ENCODE results near the gene KIFC1.
A peak's percentile ranks its signal among the peaks of the same experiment; 100 is the strongest.

Gene KIFC1

GRCh38 chr6:33418690-33419291, 27.2 kb downstream of the KIFC1 start:
- TF ChIP-seq CTCF (conservative IDR thresholded peaks at IDR 0.05) (peak; percentile 35), ZFX (IDR thresholded peaks at IDR 0.05) (no peak)

GRCh38 chr6:33419580-33420490, 28.2 kb downstream of the KIFC1 start, which contains the start of gene SYNGAP1:
Gene SYNGAP1, plus strand, starts transcription at chr6:33420065. Its CDS starts 200 bp downstream, at chr6:33420265.
- H3K27ac ChIP-seq = peak within 1 kb of the TSS; percentile 78
- TF ChIP-seq ZFX (IDR thresholded peaks at IDR 0.05) (no peak), CTCF (conservative IDR thresholded peaks at IDR 0.05) (no peak)

More at GRCh38 chr6:33418690-33419291, 27.2 kb downstream of the KIFC1 start:
- peak overlapping the region; percentile 78 for H3K27ac ChIP-seq

GRCh38 chr6:33420491-33421343, 29.1 kb downstream of the KIFC1 start:
- H3K27ac ChIP-seq = no peak overlapping the region
- TF ChIP-seq CTCF (conservative IDR thresholded peaks at IDR 0.05) = no peak
- no peak for TF ChIP-seq ZFX (IDR thresholded peaks at IDR 0.05)

- H3K27ac ChIP-seq = no peak overlapping the region
- TF ChIP-seq CTCF (conservative IDR thresholded peaks at IDR 0.05) = no peak
- no peak for TF ChIP-seq ZFX (IDR thresholded peaks at IDR 0.05)
Measured at GRCh38 chr6:33421344-33421643, 29.7 kb downstream of the KIFC1 start.

- TF ChIP-seq ZFX (IDR thresholded peaks at IDR 0.05) (no peak), CTCF (conservative IDR thresholded peaks at IDR 0.05) (no peak)
Measured at GRCh38 chr6:33423777-33424176, 32.2 kb downstream of the KIFC1 start.

GRCh38 chr6:33424855-33425667, 33.4 kb downstream of the KIFC1 start:
- TF ChIP-seq CTCF (conservative IDR thresholded peaks at IDR 0.05) (no peak), ZFX (IDR thresholded peaks at IDR 0.05) (no peak)
- peak overlapping the region; percentile 85 for H3K27ac ChIP-seq

More at GRCh38 chr6:33423777-33424176, 32.2 kb downstream of the KIFC1 start:
- no peak overlapping the region for H3K27ac ChIP-seq
